ENCODE data around the gene GYPC.
"Not testable (repeated sequence)": the region's sequence is repeated elsewhere in the genome, so short reads cannot be mapped to it uniquely, and the experiment has no call there.

Gene GYPC

DNA sequence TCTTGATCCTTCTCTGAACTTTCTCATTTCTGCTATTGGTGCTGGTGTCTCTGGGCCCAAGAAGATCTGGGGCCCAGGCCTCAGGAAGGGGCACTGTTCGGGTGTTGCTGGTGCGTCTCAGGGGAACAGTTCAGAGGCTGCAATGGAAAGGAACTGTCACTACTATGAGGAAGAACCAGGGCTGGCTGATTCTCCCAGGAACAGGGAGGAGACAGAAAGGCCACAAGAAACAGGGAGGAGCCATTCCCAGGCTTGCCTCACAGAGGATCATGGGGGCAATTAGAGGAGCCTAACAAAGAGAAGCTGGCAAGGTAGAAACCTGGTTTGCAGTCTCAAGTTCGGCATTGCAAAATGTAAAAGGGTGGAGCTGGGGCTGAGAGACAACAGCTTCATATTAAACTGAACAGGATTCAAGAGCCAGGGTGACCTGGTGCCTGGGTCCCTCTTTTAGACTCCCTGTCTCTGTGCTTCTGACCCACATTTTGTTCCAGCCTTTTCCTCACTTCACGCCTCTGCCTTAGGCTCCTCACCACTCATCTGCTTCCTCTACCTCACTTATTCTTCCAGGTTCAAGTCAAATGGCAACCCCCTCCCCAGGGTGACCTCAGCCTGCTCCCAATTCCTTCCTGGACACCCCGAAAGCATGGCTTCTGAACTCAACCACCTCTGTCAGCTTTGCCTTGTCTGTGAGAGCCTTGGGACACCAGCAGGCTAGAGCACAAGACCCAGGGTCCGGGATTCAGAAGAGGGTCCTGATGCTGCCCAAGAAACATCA is 58.4 kb downstream of the GYPC start:
- no peak for TF ChIP-seq PAX5 (IDR thresholded peaks at IDR 0.05; ENCODE audit: insufficient read depth, low read length, severe bottlenecking)
- no peak for TF ChIP-seq SPI1 (IDR thresholded peaks at IDR 0.05; ENCODE audit: low read depth, low read length)
- FAIRE-seq (no peak), DNase-seq (ENCODE audit: insufficient read length, low spot score) (no peak)

DNA sequence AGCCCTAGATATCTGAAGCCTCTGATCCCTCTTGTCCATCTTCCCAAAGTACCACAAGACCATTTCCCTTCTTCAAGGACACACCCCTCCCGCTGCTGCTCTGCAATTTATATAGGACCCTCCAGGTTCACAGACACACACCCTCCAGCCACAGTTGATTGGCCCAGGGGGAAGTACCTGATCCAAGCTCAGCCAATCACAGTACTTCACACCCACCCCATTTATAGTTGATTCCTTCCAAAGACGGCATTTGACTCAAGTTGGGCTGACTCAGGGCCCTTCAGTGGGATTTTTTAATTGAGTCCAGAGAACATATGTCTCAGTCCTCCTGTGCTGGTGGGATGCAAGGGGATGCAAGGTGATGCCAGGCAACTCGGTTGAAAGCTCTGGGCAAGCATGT is 59.2 kb downstream of the GYPC start:
- DNase-seq (ENCODE audit: insufficient read length, low spot score): no peak
- no peak for TF ChIP-seq TAF1 (IDR thresholded peaks at IDR 0.05; ENCODE audit: low read depth, low read length)
- no peak for TF ChIP-seq POU2F2 (IDR thresholded peaks at IDR 0.05; ENCODE audit: low read depth, low read length)
- TF ChIP-seq POLR2AphosphoS5 (IDR thresholded peaks at IDR 0.05; ENCODE audit: low read depth, low read length): no peak
- TF ChIP-seq SPI1 (IDR thresholded peaks at IDR 0.05; ENCODE audit: low read depth, low read length): no peak
- TF ChIP-seq POLR2A (IDR thresholded peaks at IDR 0.05; ENCODE audit: low read depth, low read length): no peak
- no peak for FAIRE-seq

DNA sequence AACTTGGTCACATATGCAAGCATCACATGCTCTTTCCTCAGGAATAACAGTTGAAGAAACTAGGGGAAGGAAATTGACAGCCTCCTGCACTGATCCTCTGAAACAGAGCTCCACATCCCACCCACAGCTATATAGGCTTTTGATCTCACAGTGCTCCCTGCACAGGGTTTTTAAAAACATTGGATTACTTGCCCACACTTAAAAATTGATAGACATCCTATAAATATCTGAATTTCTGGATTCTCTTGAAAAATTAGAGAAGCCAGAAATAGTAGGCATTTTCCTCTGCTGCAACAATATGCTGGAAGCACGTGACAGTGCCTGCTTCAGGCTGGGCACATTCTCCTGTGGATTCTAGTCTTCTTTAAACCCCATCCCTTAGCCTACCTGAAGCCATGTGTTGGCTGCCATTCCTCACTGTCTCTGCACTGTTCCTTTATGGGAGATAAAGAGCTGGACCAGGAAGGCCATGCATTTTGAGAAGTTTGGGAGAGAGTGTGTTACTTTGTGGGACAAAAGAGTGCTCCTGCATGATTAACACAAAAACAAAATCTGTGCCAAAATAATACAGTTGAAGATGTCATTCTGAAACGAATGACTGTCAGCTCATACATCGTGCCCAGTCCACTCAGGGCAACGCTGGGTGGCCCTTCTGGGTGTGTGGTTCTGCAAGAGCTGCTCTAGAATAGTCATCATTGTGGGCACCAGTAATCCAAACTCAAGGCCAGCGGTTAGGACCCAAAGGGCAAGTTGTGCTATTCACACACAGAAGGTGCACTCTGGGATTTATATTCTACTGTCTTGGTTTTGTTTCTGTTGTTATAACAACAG is 59.8 kb downstream of the GYPC start:
- TF ChIP-seq POLR2AphosphoS5 (IDR thresholded peaks at IDR 0.05; ENCODE audit: low read depth, low read length) (no peak), TAF1 (IDR thresholded peaks at IDR 0.05; ENCODE audit: low read depth, low read length) (no peak), POU2F2 (IDR thresholded peaks at IDR 0.05; ENCODE audit: low read depth, low read length) (no peak), SPI1 (IDR thresholded peaks at IDR 0.05; ENCODE audit: low read depth, low read length) (no peak), PAX5 (IDR thresholded peaks at IDR 0.05; ENCODE audit: insufficient read depth, low read length, severe bottlenecking) (no peak), POLR2A (IDR thresholded peaks at IDR 0.05; ENCODE audit: low read depth, low read length) (no peak)
- DNase-seq (ENCODE audit: insufficient read length, low spot score) (no peak), FAIRE-seq (no peak)

DNA sequence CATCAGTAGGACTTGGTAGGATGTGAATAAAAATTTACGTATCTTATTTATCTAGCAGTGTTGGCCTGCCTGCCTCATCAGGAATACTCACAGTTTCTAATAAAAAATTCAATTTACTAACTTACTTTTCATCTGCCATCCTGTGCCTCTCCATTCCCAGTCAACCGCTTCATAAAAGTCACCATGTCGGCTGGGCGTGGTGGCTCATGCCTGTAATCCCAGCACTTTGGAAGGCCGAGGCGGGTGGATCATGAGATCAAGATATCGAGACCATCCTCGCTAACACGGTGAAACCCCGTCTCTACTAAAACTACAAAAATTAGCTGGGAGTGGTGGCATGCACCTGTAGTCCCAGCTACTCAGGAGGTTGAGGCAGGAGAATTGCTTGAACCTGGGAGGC is 61.3 kb downstream of the GYPC start:
- DNase-seq (ENCODE audit: insufficient read length, low spot score); FAIRE-seq: not testable (repeated sequence)

GRCh38 chr2:126717928-126718327 is 62.0 kb downstream of the GYPC start:
- FAIRE-seq: no peak
- no peak for TF ChIP-seq PAX5 (IDR thresholded peaks at IDR 0.05; ENCODE audit: insufficient read depth, low read length, severe bottlenecking)
- DNase-seq (ENCODE audit: insufficient read length, low spot score): no peak

GRCh38 chr2:126719191-126719832 is 63.4 kb downstream of the GYPC start:
- no peak for DNase-seq (ENCODE audit: insufficient read length, low spot score)
- TF ChIP-seq TAF1 (IDR thresholded peaks at IDR 0.05; ENCODE audit: low read depth, low read length) (no peak), POU2F2 (IDR thresholded peaks at IDR 0.05; ENCODE audit: low read depth, low read length) (no peak), POLR2A (IDR thresholded peaks at IDR 0.05; ENCODE audit: low read depth, low read length) (no peak)
- no peak for FAIRE-seq

- TF ChIP-seq POU2F2 (IDR thresholded peaks at IDR 0.05; ENCODE audit: low read depth, low read length) (no peak), TAF1 (IDR thresholded peaks at IDR 0.05; ENCODE audit: low read depth, low read length) (no peak), POLR2A (IDR thresholded peaks at IDR 0.05; ENCODE audit: low read depth, low read length) (no peak), PAX5 (IDR thresholded peaks at IDR 0.05; ENCODE audit: insufficient read depth, low read length, severe bottlenecking) (no peak), POLR2AphosphoS5 (IDR thresholded peaks at IDR 0.05; ENCODE audit: low read depth, low read length) (no peak), SPI1 (IDR thresholded peaks at IDR 0.05; ENCODE audit: low read depth, low read length) (no peak)
- DNase-seq (ENCODE audit: insufficient read length, low spot score) (no peak), FAIRE-seq (no peak)
Measured at GRCh38 chr2:126719833-126720351, 63.9 kb downstream of the GYPC start.

GRCh38 chr2:126720638-126721037 is 64.7 kb downstream of the GYPC start:
- TF ChIP-seq TAF1 (IDR thresholded peaks at IDR 0.05; ENCODE audit: low read depth, low read length): no peak
- TF ChIP-seq POLR2AphosphoS5 (IDR thresholded peaks at IDR 0.05; ENCODE audit: low read depth, low read length): no peak
- no peak for TF ChIP-seq POU2F2 (IDR thresholded peaks at IDR 0.05; ENCODE audit: low read depth, low read length)
- no peak for TF ChIP-seq SPI1 (IDR thresholded peaks at IDR 0.05; ENCODE audit: low read depth, low read length)
- TF ChIP-seq POLR2A (IDR thresholded peaks at IDR 0.05; ENCODE audit: low read depth, low read length): no peak
- no peak for TF ChIP-seq PAX5 (IDR thresholded peaks at IDR 0.05; ENCODE audit: insufficient read depth, low read length, severe bottlenecking)

GRCh38 chr2:126722081-126722480 is 66.1 kb downstream of the GYPC start:
- FAIRE-seq: no peak
- TF ChIP-seq TAF1 (IDR thresholded peaks at IDR 0.05; ENCODE audit: low read depth, low read length): no peak
- TF ChIP-seq SPI1 (IDR thresholded peaks at IDR 0.05; ENCODE audit: low read depth, low read length): no peak
- no peak for TF ChIP-seq POLR2AphosphoS5 (IDR thresholded peaks at IDR 0.05; ENCODE audit: low read depth, low read length)
- no peak for TF ChIP-seq POLR2A (IDR thresholded peaks at IDR 0.05; ENCODE audit: low read depth, low read length)
- no peak for TF ChIP-seq PAX5 (IDR thresholded peaks at IDR 0.05; ENCODE audit: insufficient read depth, low read length, severe bottlenecking)
- no peak for DNase-seq (ENCODE audit: insufficient read length, low spot score)

More at GRCh38 chr2:126720638-126721037, 64.7 kb downstream of the GYPC start:
- DNase-seq (ENCODE audit: insufficient read length, low spot score) (no peak), FAIRE-seq (no peak)

DNA sequence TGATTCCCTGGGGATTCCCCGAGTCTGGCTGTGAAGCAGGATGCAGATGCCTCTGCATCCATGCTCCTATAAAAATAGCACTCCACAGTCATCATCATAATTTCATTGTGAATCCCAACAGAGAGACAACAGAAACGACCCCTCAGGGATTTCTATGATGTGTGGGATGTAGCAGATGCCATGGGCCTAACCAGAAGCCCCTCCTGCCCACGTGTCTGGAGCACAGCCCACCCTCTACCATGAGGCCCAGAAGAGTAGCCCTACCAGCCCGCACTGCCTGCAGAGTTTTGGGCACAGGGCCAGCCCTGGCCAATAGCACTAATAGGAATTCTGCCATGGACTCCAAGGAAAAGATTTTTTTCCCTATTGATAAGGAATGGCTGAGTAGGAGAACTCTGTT is 66.6 kb downstream of the GYPC start:
- FAIRE-seq (no peak), DNase-seq (ENCODE audit: insufficient read length, low spot score) (no peak)
- TF ChIP-seq POLR2A (IDR thresholded peaks at IDR 0.05; ENCODE audit: low read depth, low read length): no peak
- TF ChIP-seq POU2F2 (IDR thresholded peaks at IDR 0.05; ENCODE audit: low read depth, low read length): no peak

Data from GM12891 (cell line).